Germinal center (tissue), 1 donor: ENCODE data around the gene BIVM.

Experiments
- DNase-seq: peaks from one replicate; pipeline ENCODE4 v3.0.0; 2012; ENCODE audit warnings: mixed read lengths, low spot score

The BIVM gene

GRCh38 chr13:102881819-102882686 is 83.1 kb downstream of the BIVM start:
- DNase-seq = no peak
